HepG2 (cell line): ENCODE measurements around the gene EGLN2. TPM values are rescaled to one million over a fixed set of nuclear protein-coding genes. Genes with fewer than 3 reads are reported as not detected.
A peak's percentile ranks its signal among the peaks of the same experiment; 100 is the strongest.

ENCODE experiments used
- ATAC-seq: fragments of 200-7000 bp; cut with Tn5 transposase; 3 replicates; pipeline ENCODE4 v1.9.1; 2020; ENCODE audit warnings: mild to moderate bottlenecking, moderate library complexity
- BruUV-seq: library from RNA; stranded (reverse); fragments of 400-500 nt; replicated peaks from 2 replicates; lab custom pipeline; 2021; lab: Mats Ljungman, UMichigan
- CTCF ChIA-PET: fragments of 300-600 bp; formaldehyde crosslinking; extraction: SDS; loops from one replicate; lab custom pipeline; 2021; ENCODE audit warnings: low total read pairs, inconsistent platforms, low intra/inter-chr PET ratio; lab: Yijun Ruan, JAX
- POLR2A ChIA-PET: fragments of 350-600 bp; sonication (Branson Sonifier 250); formaldehyde crosslinking; loops from one replicate; lab custom pipeline; 2020; ENCODE audit warnings: antibody characterized with exemption, inconsistent platforms; lab: Yijun Ruan, JAX
- DNase-seq: peaks from one replicate; pipeline ENCODE4 v3.0.0-alpha.2; 2015; ENCODE audit warnings: low spot score
- FAIRE-seq: peaks from 3 replicates; lab custom pipeline; 2011; peaks lifted over from hg19 to GRCh38; lab: Jason Lieb, UNC
- H2AFZ ChIP-seq: one replicate; pipeline ENCODE4 v1.6.1; 2011; ENCODE audit warnings: low read length, inconsistent platforms
- H3K27ac ChIP-seq: fragments of 300-600 bp; 3 replicates; pipeline ENCODE4 v1.8.0; 2011; ENCODE audit warnings: mixed run types, mild to moderate bottlenecking, mixed read lengths, low read length, inconsistent platforms; ENCODE audit not compliant: insufficient read depth; ENCODE audit errors: extremely low read length
- H3K27me3 ChIP-seq, 2 experiments: fragments of 200-600 bp in 1 of 2; 2 replicates in 1 of 2; 3 replicates in 1 of 2; pipeline versions ENCODE4 v1.6.0 to v1.8.0; 2011; ENCODE audit warnings: low read length in 2 of 2, mild to moderate bottlenecking in 2 of 2, moderate library complexity in 2 of 2, inconsistent platforms in 1 of 2; ENCODE audit not compliant: insufficient read depth in 2 of 2, control insufficient read depth in 1 of 2
- H3K36me3 ChIP-seq, 2 experiments: fragments of 200-600 bp in 1 of 2; replicated peaks in 1 of 2; 2 replicates in 1 of 2; 3 replicates in 1 of 2; pipeline versions ENCODE4 v1.5.1 to v1.8.0; 2011; ENCODE audit warnings: low read length in 2 of 2, inconsistent platforms in 1 of 2; ENCODE audit not compliant: insufficient read depth in 2 of 2, control insufficient read depth in 1 of 2
- H3K4me1 ChIP-seq: 2 replicates; pipeline ENCODE4 v1.5.1; 2012; ENCODE audit warnings: low read length, inconsistent platforms; ENCODE audit not compliant: insufficient read depth
- H3K4me2 ChIP-seq: 2 replicates; pipeline ENCODE4 v1.6.0; 2011; ENCODE audit warnings: low read depth, low read length, inconsistent platforms
- H3K4me3 ChIP-seq, 3 experiments: fragments of 200-600 bp in 1 of 3; sonication (generic), shearing (Covaris generic) in 1 of 3; replicated peaks in 1 of 3; 2 replicates each; pipeline ENCODE4 v1.5.1; 2011 to 2016; ENCODE audit warnings: low read length in 3 of 3, inconsistent platforms in 2 of 3, low read depth in 2 of 3, mild to moderate bottlenecking in 2 of 3, control low read depth in 1 of 3, mixed read lengths in 1 of 3; ENCODE audit not compliant: insufficient read depth in 1 of 3
- H3K79me2 ChIP-seq: one replicate; pipeline ENCODE4 v1.6.1; 2011; ENCODE audit warnings: low read length, inconsistent platforms; ENCODE audit not compliant: insufficient read depth
- H3K9ac ChIP-seq: 2 replicates; pipeline ENCODE4 v1.6.0; 2011; ENCODE audit warnings: mild to moderate bottlenecking, low read depth, low read length, inconsistent platforms; ENCODE audit not compliant: insufficient read depth
- H3K9me3 ChIP-seq: 2 replicates; pipeline ENCODE4 v1.5.1; 2012; ENCODE audit warnings: mild to moderate bottlenecking, low read length
- H4K20me1 ChIP-seq: 2 replicates; pipeline ENCODE4 v1.6.0; 2011; ENCODE audit warnings: inconsistent platforms, mild to moderate bottlenecking, low read length, moderate library complexity; ENCODE audit not compliant: insufficient read depth
- NRL ChIP-seq: sonication (generic); formaldehyde crosslinking; IDR thresholded peaks from 2 replicates; pipeline ENCODE4 v1.5.0; 2020; ENCODE audit warnings: missing genetic modification reagents, mild to moderate bottlenecking, moderate library complexity, borderline replicate concordance
- ZNF234 ChIP-seq: sonication (generic); formaldehyde crosslinking; conservative IDR thresholded peaks from 2 replicates; pipeline ENCODE4 v1.5.1; 2020; ENCODE audit warnings: mild to moderate bottlenecking, missing genetic modification reagents
- ZNF264 ChIP-seq: sonication (generic); formaldehyde crosslinking; IDR thresholded peaks from 2 replicates; pipeline ENCODE4 v1.4.0; 2020; ENCODE audit warnings: missing genetic modification reagents
- ZZZ3 ChIP-seq: sonication (generic); formaldehyde crosslinking; IDR thresholded peaks from 2 replicates; pipeline ENCODE4 v1.4.0; 2020; ENCODE audit warnings: missing genetic modification reagents, mild to moderate bottlenecking, borderline replicate concordance
- WGBS: methylation state at CpG from one replicate; pipeline ENCODE4 v1.1.6; 2017; ENCODE audit warnings: low lambda C conversion rate; 5-methylcytosine and 5-hydroxymethylcytosine counted together
- in situ Hi-C: cut with HindIII; loops from 2 replicates; pipeline ENCODE4 v1.10.0; 2017; ENCODE audit warnings: low pct_unique_long_range_greater_than_20kb; ENCODE audit not compliant: extremely low pct_ligation_motif_present
- intact Hi-C: fragments of 100-400 bp; cut with micrococcal nuclease; formaldehyde crosslinking; loops from one replicate; pipeline ENCODE4 v1.10.0; 2022; ENCODE audit not compliant: unreplicated experiment
- polyA plus RNA-seq, 8 experiments: library from polyadenylated mRNA; depleted of rRNA in 3 of 8; stranded (reverse) in 7 of 8; unstranded in 1 of 8; fragments of >200 nt; fragmentation: Illumina TruSeq in 4 of 8; extraction: Trizol in 4 of 8; gene quantifications; 2 replicates each; pipeline versions ENCODE4 v1.2.1 to v1.2.3, GENCODE V29; 2011 to 2016; ENCODE audit warnings: low read depth in 4 of 8, missing spikeins in 1 of 8, mixed read lengths in 1 of 8; ENCODE audit not compliant: insufficient read depth in 1 of 8
- total RNA-seq, 5 experiments: library from RNA; depleted of rRNA; stranded (reverse); fragments of >200 nt; fragmentation: Illumina TruSeq; extraction: Trizol; gene quantifications; 2 replicates each; pipeline ENCODE4 v1.2.3, GENCODE V29; 2016; ENCODE audit warnings: low read depth in 1 of 5
- TF ChIP-seq, protein P1 (sequence below): sonication (generic); formaldehyde crosslinking; IDR thresholded peaks from 2 replicates; pipeline ENCODE4 v1.4.0; 2020; ENCODE audit warnings: low read depth, missing genetic modification reagents
- TF ChIP-seq, protein P2 (sequence below): IDR thresholded peaks from 2 replicates; pipeline ENCODE4 v1.6.1; 2016; ENCODE audit warnings: mild to moderate bottlenecking, missing biosample characterization, missing genetic modification reagents
- TF ChIP-seq, protein P3 (sequence below): sonication (generic); IDR thresholded peaks from 2 replicates; pipeline ENCODE4 v1.6.1; 2016; ENCODE audit warnings: low read depth, borderline replicate concordance
- TF ChIP-seq, protein P4 (sequence below): sonication (generic); formaldehyde crosslinking; IDR thresholded peaks from 2 replicates; pipeline ENCODE4 v1.4.0; 2020; ENCODE audit warnings: mild to moderate bottlenecking, missing genetic modification reagents

The EGLN2 gene
- total and polyA plus RNA-seq, 2 of the 13 experiments (the other 11 are each of a cell fraction or from before 2014, with no cell fraction given): 16.5 to 40.8 TPM

DNA sequence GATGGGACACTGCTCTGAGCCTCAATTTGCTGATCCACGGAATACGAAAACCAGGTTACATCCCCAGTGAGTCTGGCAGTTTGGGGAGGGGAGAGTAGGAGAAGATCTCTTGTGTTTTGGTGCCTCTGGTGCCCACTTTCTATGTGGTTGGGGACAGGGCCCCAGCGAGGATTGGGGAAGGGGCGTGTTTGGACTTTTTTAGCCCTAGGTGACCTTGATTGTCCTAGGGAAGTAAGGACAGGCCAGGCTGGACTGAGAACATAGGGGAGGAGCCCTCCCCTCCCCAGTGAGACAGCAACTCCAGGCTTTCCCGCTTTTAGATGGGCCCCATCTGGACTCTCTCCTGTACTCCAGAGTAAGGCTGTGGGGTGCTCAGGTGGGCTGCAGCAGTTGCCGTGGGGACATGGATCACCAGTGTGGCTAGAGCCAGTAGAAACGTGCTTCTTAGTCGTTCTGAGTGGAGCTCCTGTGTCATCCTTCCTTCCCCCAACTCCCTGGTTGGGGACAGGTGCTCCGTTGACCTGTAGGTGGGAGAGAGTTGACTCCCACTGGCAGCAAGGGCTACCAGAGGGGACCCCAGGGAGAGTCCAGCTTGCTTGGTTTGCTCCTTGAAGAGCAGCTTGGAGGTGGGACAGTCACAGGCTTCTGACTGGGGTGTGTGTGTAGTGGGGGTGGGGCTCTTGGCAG is 4.3 kb downstream of the EGLN2 start:
- Histone ChIP-seq H4K20me1 (peaks cover 11% of the 10 kb centered on the region; the same call in 1 of the 2 replicates), H3K36me3 (peaks cover 10 to 22% of the 10 kb centered on the region in 2 experiments; a peak in 4 of 5 replicates), H3K79me2 (peaks cover 34% of the 10 kb centered on the region), H3K4me3 (peak overlapping the region in 1 of 3 experiments; percentile 23; a peak in 1 of 6 replicates), H3K4me1 (peaks cover 53% of the 10 kb centered on the region), H3K9ac (peak overlapping the region; percentile 26), H3K9me3 (no peaks in the 10 kb centered on the region), H3K27me3 (no peaks in the 10 kb centered on the region; a peak in 2 of 5 replicates), H3K27ac (peak overlapping the region; percentile 48), H3K4me2 (peak overlapping the region; percentile 38), H2AFZ (no peak overlapping the region)
- BruUV-seq: no TSS peak
- DNase-seq (no peak), ATAC-seq (no peak), FAIRE-seq (no peak)
- CTCF ChIA-PET: no interaction called here
- intact Hi-C loops: no loop called here
- in situ Hi-C loops: no loop called here
- POLR2A ChIA-PET: interaction anchor here (1.3 to 5.0 kb wide), 2 partner anchors 25 to 53 kb away, joined by 5 to 28 read pairs; partner anchors contain the start of genes ACTMAP and RAB4B
- 71% methylated on average over 4 of the region's 9 CpGs for WGBS
- TF ChIP-seq NRL (CRISPR knock-in tag) (no peak), ZZZ3 (CRISPR knock-in tag) (no peak), ZNF264 (CRISPR knock-in tag) (no peak), ZNF234 (CRISPR knock-in tag) (no peak)
- TF ChIP-seq, protein P1, sequence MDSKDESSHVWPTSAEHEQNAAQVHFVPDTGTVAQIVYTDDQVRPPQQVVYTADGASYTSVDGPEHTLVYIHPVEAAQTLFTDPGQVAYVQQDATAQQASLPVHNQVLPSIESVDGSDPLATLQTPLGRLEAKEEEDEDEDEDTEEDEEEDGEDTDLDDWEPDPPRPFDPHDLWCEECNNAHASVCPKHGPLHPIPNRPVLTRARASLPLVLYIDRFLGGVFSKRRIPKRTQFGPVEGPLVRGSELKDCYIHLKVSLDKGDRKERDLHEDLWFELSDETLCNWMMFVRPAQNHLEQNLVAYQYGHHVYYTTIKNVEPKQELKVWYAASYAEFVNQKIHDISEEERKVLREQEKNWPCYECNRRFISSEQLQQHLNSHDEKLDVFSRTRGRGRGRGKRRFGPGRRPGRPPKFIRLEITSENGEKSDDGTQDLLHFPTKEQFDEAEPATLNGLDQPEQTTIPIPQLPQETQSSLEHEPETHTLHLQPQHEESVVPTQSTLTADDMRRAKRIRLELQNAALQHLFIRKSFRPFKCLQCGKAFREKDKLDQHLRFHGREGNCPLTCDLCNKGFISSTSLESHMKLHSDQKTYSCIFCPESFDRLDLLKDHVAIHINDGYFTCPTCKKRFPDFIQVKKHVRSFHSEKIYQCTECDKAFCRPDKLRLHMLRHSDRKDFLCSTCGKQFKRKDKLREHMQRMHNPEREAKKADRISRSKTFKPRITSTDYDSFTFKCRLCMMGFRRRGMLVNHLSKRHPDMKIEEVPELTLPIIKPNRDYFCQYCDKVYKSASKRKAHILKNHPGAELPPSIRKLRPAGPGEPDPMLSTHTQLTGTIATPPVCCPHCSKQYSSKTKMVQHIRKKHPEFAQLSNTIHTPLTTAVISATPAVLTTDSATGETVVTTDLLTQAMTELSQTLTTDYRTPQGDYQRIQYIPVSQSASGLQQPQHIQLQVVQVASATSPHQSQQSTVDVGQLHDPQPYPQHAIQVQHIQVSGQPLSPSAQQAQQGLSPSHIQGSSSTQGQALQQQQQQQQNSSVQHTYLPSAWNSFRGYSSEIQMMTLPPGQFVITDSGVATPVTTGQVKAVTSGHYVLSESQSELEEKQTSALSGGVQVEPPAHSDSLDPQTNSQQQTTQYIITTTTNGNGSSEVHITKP: no peak
- TF ChIP-seq, protein P2, sequence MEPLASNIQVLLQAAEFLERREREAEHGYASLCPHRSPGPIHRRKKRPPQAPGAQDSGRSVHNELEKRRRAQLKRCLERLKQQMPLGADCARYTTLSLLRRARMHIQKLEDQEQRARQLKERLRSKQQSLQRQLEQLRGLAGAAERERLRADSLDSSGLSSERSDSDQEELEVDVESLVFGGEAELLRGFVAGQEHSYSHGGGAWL: no peak
- TF ChIP-seq, protein P3, sequence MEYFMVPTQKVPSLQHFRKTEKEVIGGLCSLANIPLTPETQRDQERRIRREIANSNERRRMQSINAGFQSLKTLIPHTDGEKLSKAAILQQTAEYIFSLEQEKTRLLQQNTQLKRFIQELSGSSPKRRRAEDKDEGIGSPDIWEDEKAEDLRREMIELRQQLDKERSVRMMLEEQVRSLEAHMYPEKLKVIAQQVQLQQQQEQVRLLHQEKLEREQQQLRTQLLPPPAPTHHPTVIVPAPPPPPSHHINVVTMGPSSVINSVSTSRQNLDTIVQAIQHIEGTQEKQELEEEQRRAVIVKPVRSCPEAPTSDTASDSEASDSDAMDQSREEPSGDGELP: no peak
- TF ChIP-seq, protein P4, sequence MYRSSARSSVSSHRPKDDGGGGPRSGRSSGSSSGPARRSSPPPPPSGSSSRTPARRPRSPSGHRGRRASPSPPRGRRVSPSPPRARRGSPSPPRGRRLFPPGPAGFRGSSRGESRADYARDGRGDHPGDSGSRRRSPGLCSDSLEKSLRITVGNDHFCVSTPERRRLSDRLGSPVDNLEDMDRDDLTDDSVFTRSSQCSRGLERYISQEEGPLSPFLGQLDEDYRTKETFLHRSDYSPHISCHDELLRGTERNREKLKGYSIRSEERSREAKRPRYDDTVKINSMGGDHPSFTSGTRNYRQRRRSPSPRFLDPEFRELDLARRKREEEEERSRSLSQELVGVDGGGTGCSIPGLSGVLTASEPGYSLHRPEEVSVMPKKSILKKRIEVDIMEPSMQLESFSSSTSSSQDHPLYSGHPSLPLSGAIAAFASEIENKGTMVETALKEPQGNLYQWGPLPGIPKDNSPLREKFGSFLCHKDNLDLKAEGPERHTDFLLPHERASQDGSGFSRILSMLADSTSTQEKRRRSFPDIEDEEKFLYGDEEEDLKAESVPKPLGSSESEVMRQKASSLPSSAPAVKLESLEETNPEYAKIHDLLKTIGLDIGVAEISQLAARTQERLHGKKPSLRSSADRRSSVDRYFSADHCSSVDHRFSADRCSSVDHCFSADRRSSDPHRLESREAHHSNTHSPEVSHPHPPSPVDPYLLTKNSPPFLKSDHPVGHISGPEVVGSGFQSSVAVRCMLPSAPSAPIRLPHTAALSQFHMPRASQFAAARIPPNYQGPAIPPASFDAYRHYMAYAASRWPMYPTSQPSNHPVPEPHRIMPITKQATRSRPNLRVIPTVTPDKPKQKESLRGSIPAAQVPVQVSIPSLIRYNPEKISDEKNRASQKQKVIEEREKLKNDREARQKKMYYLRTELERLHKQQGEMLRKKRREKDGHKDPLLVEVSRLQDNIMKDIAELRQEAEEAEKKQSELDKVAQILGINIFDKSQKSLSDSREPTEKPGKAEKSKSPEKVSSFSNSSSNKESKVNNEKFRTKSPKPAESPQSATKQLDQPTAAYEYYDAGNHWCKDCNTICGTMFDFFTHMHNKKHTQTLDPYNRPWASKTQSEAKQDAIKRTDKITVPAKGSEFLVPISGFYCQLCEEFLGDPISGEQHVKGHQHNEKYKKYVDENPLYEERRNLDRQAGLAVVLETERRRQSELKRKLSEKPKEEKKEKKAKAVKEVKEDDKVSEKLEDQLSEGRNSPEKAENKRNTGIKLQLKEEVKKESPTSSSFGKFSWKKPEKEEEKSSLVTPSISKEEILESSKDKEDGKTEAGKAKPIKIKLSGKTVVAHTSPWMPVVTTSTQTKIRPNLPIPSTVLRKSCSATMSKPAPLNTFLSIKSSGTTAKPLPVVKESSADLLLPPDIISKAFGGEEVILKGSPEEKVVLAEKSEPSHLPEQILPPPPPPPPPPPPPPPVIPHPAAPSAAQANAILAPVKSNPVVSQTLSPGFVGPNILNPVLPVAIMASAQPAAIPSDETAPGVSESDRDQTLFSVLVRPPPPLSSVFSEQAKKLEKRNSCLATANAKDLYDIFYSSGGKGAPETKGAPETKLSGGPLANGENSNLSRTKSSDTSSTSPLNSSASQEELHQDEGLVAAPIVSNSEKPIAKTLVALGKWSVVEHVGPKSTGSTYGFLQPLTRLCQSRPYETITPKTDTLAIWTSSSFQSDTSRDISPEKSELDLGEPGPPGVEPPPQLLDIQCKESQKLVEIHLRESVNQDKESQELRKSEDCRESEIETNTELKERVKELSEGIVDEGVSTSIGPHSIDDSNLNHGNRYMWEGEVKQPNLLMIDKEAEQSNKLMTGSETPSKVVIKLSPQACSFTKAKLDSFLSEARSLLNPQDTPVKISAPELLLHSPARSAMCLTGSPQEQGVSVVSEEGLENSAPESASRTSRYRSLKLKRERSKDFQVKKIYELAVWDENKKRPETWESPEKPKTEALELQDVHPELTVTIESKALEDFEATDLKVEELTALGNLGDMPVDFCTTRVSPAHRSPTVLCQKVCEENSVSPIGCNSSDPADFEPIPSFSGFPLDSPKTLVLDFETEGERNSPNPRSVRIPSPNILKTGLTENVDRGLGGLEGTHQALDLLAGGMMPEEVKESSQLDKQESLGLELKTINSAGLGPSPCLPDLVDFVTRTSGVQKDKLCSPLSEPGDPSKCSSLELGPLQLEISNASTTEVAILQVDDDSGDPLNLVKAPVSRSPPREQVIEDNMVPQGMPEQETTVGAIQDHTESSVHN: no peak
